MCF 10A (cell line): ENCODE data around the gene ZMYND11. TPM values are rescaled to one million over a fixed set of nuclear protein-coding genes. Genes with fewer than 3 reads are reported as not detected.

ENCODE experiments used
- BruUV-seq: library from RNA; stranded (reverse); fragments of 400-500 nt; replicated peaks from 2 replicates; lab custom pipeline; 2021; lab: Mats Ljungman, UMichigan
- CTCF ChIA-PET: fragments of 300-600 bp; sonication (Branson Sonifier 250); formaldehyde crosslinking; extraction: SDS; loops from one replicate; lab custom pipeline; 2021; ENCODE audit warnings: antibody characterized with exemption, inconsistent platforms; lab: Yijun Ruan, JAX
- POLR2A ChIA-PET: fragments of 300-600, 350-650 bp; sonication (Branson Sonifier 250); formaldehyde crosslinking; extraction: SDS; loops from one replicate; lab custom pipeline; 2020; ENCODE audit warnings: antibody characterized with exemption, inconsistent platforms; lab: Yijun Ruan, JAX
- DNase-seq: peaks from one replicate; pipeline ENCODE4 v3.0.0-alpha.2; 2018; ENCODE audit not compliant: unreplicated experiment
- H3K27ac Mint-ChIP-seq: one replicate; pipeline ENCODE4 v1.8.0; 2022; ENCODE audit warnings: mild to moderate bottlenecking, low read depth, mixed read lengths; ENCODE audit not compliant: unreplicated experiment
- H3K27me3 Mint-ChIP-seq: one replicate; pipeline ENCODE4 v1.8.0; 2022; ENCODE audit warnings: mixed read lengths; ENCODE audit not compliant: insufficient read depth, unreplicated experiment
- H3K36me3 Mint-ChIP-seq: one replicate; pipeline ENCODE4 v1.8.0; 2022; ENCODE audit warnings: mild to moderate bottlenecking, moderate library complexity, mixed read lengths; ENCODE audit not compliant: insufficient read depth, unreplicated experiment
- H3K4me1 Mint-ChIP-seq: one replicate; pipeline ENCODE4 v1.8.0; 2022; ENCODE audit warnings: mixed read lengths; ENCODE audit not compliant: insufficient read depth, unreplicated experiment
- H3K4me3 Mint-ChIP-seq: one replicate; pipeline ENCODE4 v1.8.0; 2022; ENCODE audit warnings: mild to moderate bottlenecking, moderate library complexity, mixed read lengths; ENCODE audit not compliant: unreplicated experiment
- H3K9me3 Mint-ChIP-seq: one replicate; pipeline ENCODE4 v1.8.0; 2022; ENCODE audit warnings: mixed read lengths; ENCODE audit not compliant: unreplicated experiment
- intact Hi-C: fragments of 100-400 bp; cut with micrococcal nuclease; formaldehyde crosslinking; loops from 2 replicates; pipeline ENCODE4 v1.14.1; 2022
- total RNA-seq: library from RNA; stranded (reverse); gene quantifications from 2 replicates; pipeline ENCODE4 v1.2.3, GENCODE V29; 2022
- TF ChIP-seq, protein P1 (sequence below): fragments of 200-600 bp; IDR thresholded peaks from one replicate; pipeline ENCODE4 v1.8.0; 2022; ENCODE audit warnings: antibody characterized with exemption, mild to moderate bottlenecking; ENCODE audit not compliant: unreplicated experiment

The ZMYND11 gene
- total RNA-seq, 1 experiment from 2014 or later, result 70.4 TPM

DNA sequence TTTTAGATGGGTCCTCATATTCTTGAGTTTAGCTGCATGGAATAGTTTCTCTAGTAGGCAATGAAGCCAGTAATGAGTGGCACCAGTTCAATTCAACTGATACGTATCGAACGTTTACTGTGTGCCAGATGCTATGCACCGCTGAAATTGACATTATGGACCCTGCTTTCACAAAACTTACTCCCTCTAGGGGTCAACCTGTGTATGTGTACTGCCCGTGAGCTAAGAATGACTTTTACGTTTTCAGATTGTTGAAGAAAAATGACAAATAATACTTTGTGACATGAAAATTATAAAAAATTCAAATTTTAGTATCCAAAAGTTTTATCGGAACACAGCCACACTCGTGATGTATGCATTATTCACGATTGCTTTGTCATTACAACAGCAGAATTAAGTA is 95.5 kb downstream of the ZMYND11 start:
- Mint-ChIP-seq H3K27me3 (no peaks in the 10 kb centered on the region), H3K9me3 (no peaks in the 10 kb centered on the region), H3K36me3 (no peaks in the 10 kb centered on the region), H3K4me1 (peaks cover 6% of the 10 kb centered on the region), H3K4me3 (no peak overlapping the region), H3K27ac (no peak overlapping the region)
- intact Hi-C loops, result loop anchor here (10.0 kb wide), 1 partner anchor 554 kb away; no protein-coding TSS in a partner anchor
- TF ChIP-seq, protein P1, sequence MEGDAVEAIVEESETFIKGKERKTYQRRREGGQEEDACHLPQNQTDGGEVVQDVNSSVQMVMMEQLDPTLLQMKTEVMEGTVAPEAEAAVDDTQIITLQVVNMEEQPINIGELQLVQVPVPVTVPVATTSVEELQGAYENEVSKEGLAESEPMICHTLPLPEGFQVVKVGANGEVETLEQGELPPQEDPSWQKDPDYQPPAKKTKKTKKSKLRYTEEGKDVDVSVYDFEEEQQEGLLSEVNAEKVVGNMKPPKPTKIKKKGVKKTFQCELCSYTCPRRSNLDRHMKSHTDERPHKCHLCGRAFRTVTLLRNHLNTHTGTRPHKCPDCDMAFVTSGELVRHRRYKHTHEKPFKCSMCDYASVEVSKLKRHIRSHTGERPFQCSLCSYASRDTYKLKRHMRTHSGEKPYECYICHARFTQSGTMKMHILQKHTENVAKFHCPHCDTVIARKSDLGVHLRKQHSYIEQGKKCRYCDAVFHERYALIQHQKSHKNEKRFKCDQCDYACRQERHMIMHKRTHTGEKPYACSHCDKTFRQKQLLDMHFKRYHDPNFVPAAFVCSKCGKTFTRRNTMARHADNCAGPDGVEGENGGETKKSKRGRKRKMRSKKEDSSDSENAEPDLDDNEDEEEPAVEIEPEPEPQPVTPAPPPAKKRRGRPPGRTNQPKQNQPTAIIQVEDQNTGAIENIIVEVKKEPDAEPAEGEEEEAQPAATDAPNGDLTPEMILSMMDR, result peak; percentile 23
- no peak for DNase-seq
- ChIA-PET POLR2A (interaction anchor here (0.7 to 2.1 kb wide), 2 partner anchors 13 to 224 kb away, joined by 3 to 6 read pairs; no protein-coding TSS in a partner anchor), CTCF (interaction anchor here (0.5 to 1.0 kb wide), 2 partner anchors 27 to 559 kb away, joined by 3 read pairs; no protein-coding TSS in a partner anchor)
- no TSS peak for BruUV-seq

DNA sequence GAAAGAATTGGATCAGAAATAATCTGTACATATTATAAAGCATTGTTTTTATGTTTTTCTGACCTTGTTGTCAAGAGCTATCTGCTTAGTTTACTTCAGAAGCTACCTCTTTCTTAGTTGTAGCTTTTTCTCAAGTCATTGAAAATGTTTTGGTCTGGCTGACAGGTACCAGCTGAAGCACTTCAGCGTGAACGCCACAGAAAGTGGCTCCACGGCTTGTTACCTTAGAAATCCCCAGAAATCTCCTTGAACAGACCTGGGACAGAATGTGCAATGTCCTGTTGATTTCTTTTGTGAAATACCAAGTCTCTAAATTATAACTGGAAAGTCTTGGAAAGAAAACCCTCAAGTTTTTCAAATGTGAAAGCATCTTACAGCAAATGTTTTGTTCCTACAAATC is 96.8 kb downstream of the ZMYND11 start:
- ChIA-PET POLR2A (no interaction called here), CTCF (no interaction called here)
- Mint-ChIP-seq H3K27ac (no peak overlapping the region), H3K4me1 (peaks cover 5% of the 10 kb centered on the region), H3K27me3 (no peaks in the 10 kb centered on the region), H3K4me3 (no peak overlapping the region), H3K9me3 (no peaks in the 10 kb centered on the region), H3K36me3 (peaks cover 6% of the 10 kb centered on the region)
- no peak for DNase-seq
- no TSS peak for BruUV-seq
- TF ChIP-seq, protein P1, result no peak
- intact Hi-C loops, result loop anchor here (10.0 kb wide), 1 partner anchor 553 kb away; no protein-coding TSS in a partner anchor

DNA sequence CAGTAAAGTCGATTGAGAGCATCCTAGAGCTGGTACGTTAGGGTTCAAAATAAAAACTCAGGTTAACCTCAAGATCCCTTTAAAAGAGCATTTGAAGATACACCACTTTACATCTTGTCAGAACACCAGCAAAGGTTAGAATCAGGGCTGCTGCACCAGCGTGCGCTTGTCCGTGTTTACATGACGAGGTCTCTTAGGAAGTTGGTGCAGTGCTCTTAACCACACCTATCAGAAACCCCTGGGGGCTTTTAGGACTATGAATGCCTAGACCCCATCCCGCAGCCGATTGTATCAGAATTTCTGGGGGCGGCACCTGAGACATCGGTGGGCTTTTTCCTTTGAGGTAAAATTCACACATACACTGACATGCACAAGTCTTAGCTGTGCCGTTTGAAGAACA is 97.6 kb downstream of the ZMYND11 start:
- CTCF ChIA-PET, result no interaction called here
- H3K9me3 Mint-ChIP-seq, result no peaks in the 10 kb centered on the region
- TF ChIP-seq, protein P1, result no peak
- intact Hi-C loops, result loop anchor here (10.0 kb wide), 1 partner anchor 552 kb away; no protein-coding TSS in a partner anchor
- no peaks in the 10 kb centered on the region for H3K4me1 Mint-ChIP-seq
- no peak for DNase-seq
- H3K27me3 Mint-ChIP-seq, result no peaks in the 10 kb centered on the region
- H3K36me3 Mint-ChIP-seq, result peaks cover 9% of the 10 kb centered on the region
- POLR2A ChIA-PET, result no interaction called here
- no peak overlapping the region for H3K27ac Mint-ChIP-seq
- no peak overlapping the region for H3K4me3 Mint-ChIP-seq
- no TSS peak for BruUV-seq

DNA sequence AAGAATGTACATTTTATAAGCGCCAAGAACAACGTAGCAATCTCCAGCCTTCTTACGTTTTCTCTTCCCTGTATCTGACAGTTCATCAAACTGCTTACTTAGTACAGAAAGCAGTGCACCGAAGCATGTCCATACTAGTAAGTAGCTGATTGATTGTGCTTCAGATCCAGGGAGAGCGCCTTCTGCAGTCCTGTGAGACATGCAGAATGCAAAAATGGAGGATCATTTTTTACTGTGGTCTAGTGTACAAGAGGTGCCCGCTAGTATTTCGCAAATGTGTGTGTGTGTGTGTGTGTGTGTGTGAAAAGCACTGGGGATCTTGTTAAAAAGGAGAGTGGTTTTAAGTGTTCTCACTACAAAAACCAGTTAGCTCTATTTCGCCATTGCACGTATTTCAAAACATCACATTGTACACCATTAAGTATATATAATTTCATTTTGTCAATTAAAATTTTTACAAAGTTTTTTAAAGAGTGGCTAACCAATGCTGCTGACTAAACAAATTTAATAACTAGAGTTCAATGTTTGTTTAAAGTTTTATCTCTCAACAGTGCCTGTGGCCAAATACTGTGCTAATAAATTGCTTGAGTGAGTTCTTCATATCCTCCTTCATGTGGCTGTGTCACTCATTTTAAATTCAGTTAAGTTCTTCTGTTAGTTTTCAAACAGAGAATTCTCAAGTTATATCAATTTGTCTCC is 99.6 kb downstream of the ZMYND11 start:
- intact Hi-C loops, result loop anchor here (10.0 kb wide), 1 partner anchor 550 kb away; no protein-coding TSS in a partner anchor
- POLR2A ChIA-PET, result no interaction called here
- no peak for DNase-seq

More for the DNA sequence above, 99.6 kb downstream of the ZMYND11 start:
- no peaks in the 10 kb centered on the region for H3K27me3 Mint-ChIP-seq
- H3K4me3 Mint-ChIP-seq, result no peak overlapping the region
- peaks cover 21% of the 10 kb centered on the region for H3K36me3 Mint-ChIP-seq
- TF ChIP-seq, protein P1, result no peak
- no peak overlapping the region for H3K27ac Mint-ChIP-seq
- CTCF ChIA-PET, result interaction anchor here (0.6 to 0.8 kb wide), 2 partner anchors 12 to 142 kb away, joined by 3 to 4 read pairs; no protein-coding TSS in a partner anchor
- H3K4me1 Mint-ChIP-seq, result no peaks in the 10 kb centered on the region
- H3K9me3 Mint-ChIP-seq, result no peaks in the 10 kb centered on the region
- no TSS peak for BruUV-seq
